HG02970 (cell line): ENCODE results near the gene SMAP1.

Source experiments
- ATAC-seq: cut with Tn5 transposase; IDR thresholded peaks from one replicate; pipeline ENCODE4 v1.9.1; 2021; ENCODE audit warnings: mild to moderate bottlenecking, moderate library complexity, moderate number of reproducible peaks; ENCODE audit not compliant: unreplicated experiment, low FRiP score

Gene SMAP1

DNA sequence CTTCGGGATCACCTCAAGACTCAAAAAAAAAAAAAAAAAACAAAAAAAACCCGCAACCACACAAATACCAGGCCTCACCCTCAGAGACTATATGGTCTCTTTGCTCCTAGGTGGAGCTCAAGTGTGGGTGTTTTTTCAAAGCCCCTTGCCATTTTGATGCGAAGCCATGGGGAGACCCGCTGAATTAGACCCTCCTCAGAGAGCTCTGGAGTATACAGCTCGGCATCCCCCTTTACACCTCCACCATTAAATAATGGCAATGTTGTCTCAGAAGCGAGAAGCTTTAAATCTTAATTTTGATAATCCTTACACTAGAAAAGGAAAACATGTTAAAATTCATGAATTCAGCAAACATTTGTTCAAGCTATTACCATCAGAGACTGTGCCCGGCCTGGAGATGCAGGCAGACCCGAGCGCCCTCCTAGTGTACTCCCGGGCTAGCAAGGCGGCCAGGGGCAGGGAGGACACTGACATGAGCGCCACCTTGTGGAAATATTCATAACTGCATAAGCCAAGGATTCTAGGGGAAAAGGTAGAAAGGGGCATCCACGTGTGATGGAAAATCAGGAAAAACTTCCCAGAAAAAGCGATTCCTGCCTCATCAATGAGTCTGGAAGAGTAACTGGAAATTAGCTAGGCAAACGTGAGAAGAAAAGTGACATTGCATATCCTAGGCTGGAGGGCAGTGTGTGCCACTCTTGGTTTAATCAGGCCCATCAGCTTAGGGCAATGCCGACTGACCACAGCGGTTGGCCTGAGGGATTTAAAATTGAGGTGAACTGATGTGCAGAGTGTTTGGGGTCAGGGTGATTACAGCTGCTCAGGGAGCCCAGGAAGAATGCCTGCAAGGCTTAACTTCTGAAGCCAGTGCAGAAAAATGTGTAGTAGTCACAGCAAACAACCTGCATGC, 216.6 kb downstream of the SMAP1 start:
- no peak for ATAC-seq

DNA sequence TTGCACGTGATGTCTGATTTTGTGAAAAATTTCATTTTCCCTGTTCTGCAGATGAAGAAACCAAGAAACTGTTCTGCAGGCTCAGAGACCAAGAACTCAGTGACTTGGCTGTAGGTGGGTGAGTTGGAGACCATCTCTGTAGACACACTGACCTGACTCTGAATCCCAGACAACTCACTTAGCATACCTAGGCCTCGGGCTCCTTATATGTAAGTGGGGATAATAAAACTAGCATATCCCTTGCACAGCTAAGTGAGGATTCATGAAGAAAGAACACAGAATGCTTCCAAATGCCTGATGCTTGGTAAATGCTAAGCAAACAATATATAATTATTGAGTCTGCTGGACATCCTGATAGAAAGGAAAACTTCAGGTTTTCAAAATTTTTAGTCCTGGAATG, 218.4 kb downstream of the SMAP1 start:
- no peak for ATAC-seq

DNA sequence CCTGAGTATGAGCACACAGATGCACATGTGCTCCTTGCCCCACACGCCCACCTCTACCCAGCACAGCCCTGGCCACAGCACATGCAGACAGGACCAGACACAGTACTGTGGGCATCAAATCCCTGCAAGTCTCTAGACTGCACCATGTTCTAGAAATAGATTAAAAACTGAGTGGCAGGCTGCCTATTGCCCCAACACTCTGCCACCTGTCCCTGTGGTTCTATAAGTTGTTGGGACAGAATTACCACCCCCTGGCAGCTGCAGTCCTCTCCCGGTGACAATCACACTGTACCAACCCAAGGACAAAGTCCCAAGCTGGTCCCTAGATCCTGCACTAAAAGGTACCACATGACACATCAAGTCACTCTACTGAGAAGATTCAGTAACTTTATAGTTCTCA, 219.0 kb downstream of the SMAP1 start:
- no peak for ATAC-seq

DNA sequence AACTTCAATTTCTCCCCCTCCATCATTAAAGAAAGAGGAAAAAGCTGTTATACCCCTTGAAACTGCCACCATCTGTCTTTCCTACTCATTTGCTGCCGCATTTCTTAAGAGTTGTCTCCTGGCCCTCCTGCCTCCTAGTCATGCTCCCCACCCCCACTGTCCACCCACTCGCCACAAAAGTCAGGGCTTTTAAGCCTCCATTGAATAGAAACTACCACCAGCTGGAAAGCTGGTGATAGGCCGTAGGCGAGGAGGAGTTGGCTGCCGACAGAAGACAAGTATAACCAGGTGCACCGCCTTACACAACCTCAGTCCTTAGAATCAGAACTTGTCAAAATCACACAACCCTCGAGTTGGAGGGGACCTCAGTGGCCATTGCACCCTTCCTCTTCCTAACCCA, 221.6 kb downstream of the SMAP1 start:
- ATAC-seq: no peak

DNA sequence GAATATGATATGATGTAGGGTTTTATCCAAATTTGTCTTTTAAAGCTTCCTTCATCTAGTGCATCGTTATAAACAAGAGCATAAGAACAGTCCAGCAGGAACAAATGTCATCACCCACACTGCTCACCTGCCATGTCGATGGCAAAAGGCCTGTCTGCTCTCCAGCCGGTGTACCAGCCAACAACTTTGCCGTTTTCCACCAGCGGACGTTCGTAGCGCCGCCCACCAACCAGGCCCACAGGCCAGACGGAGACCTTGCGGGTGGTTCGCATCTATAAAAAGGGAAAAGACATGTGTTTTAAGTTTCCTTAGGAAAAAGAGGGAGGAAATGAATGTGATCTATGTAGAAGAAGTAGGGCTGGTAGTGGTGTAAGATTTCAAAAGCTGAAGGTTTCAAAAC, 226.3 kb downstream of the SMAP1 start:
- ATAC-seq: no peak

DNA sequence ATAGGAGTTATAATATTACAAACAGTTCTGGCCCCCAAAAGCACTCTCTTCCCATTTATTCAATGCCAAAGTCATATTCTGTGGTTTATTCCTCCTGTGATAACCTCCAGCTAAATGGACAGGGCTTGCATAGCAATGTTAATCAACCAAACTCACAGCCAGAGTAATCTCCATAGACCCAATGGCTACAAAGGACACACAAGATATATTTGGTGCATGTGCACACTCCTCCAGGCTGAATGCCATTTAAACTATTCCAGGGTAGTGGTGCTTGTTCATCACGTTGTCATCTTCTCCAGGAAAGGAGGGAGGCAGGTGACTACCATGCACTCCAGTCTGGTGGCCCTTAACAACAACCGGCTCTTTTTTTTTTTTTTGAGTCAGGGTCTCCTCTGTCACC, 232.4 kb downstream of the SMAP1 start:
- no peak for ATAC-seq

DNA sequence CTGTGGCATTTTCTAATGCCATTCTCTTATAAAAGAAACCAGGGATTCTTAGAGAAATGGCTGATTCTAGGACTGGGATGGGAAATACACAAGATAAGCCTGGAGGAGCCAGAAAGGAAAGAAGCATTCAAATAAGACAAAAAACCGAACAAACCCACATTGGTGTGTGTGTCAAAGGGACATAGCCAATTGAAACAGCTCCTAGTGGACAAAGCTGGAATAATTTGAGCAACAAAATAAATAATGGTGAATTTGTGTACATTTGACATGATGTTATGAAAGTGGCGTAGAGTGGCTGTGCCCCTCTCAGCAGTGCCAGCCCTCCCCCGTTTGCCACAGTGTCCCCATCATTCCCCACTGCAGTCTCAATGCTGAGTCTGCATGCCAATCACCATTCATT, 233.6 kb downstream of the SMAP1 start:
- ATAC-seq: no peak

DNA sequence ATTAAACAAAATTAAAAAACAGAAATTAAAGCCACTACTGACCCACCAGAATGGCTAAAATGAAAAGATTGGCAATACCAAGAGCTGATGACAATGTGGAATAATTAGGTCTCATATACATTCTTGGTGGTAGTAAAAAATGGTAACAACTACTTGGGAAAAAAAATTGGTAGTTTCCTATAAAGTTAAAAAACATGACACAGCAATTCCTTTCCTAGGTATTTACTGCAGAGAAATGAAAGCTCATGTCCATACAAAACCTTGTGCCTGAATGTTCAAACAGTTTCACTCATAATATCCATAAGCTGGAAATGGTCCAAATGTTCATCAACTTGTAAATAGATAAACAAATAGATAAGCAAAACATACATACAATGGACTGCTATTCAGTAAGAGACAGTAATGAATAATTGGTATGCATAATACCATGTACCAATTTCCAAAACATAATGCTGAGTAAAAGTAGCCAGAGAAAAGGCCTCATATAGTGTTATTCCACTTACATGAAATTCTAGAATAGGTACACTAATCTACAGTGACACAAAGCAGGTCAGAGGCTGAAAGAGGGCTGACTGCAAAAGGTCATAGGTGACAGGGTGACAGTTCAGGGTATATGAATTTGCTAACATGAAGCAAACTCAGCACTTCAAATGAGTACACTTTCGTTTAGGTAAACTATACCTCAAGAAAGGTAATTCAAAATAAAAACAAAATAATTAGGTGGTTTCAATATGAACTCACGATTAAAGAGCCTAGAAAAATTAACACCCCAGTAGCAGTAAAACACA, 236.2 kb downstream of the SMAP1 start:
- no peak for ATAC-seq

DNA sequence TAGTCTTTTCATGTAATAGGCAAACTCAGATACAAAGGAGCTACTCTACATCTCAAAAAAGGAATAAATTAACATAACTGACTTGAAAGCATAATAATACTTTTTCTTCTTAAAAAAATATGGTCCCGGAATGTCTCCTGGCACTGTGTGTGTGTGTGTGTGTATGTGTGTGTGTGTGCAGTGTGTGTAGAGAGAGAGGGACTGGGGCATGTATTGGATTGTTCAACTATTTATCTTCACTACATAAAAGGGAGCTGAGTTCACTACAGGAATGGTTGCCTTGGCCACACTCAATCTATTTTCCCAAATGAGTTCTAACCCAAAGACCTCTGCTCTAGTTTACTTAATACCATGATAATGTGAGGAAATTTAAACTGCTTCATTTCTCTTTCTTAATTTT, 238.1 kb downstream of the SMAP1 start:
- ATAC-seq: no peak
